ENCODE measurements around the gene ANTKMT.

Gene ANTKMT

DNA sequence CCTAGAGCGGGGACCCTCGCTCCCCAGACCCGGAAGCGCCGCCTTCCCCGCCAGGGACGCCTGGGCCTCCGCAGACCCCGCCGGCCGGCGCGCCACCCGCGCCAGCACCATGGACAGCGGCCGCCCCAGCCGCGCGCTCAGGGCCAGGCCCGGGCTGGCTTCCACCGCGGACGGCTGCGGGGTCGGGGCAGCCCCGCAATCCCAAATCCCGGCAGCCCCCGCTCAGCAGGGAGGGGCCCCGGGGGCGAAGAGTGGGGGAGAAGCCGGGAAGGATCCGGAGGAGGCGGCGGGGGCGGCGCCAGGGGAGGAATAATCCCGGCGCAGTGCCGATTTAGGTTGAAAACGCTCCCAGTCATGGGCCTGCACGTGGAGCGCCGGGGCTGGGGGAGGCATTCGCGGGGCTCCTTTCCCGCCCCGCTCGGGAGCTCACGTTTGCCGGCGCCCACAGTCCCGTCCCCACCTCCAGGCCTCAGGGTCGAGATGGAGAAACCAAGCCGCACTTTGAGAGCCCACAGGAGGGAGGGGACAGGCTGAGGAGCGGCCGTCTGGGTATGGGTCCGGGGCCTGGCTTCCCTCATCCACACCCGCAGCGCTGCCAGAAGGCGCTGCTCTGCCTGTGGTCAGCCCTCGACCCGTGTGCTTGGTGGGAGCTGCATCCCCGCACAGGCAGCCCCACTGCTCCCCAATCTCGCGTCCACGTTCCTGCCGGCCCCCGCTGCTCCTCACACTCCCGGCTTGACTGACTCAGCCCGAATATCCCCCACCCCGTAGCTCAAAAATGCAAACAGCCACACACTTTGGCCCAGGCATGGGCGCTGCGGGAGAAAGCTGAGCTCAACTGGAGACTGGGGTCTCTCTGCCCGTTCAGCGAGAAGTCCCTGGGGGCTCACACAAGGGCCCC lies 20.0 kb upstream of the ANTKMT start:
- Histone ChIP-seq H3K36me3 (ENCODE audit: control insufficient read depth in 1 of 2, insufficient read depth in 2 of 2, low read length in 2 of 2) (no peaks in the 10 kb centered on the region), H3K4me1 (ENCODE audit: control insufficient read depth in 1 of 2, insufficient read depth in 2 of 2, low read length in 2 of 2) (peaks cover 4 to 5% of the 10 kb centered on the region in 2 donors), H3K27me3 (ENCODE audit: control insufficient read depth in 1 of 2, insufficient read depth in 2 of 2, low read length in 2 of 2) (peaks cover 51 to 58% of the 10 kb centered on the region in 2 donors), H3K27ac (ENCODE audit: low read depth, low read length) (no peak overlapping the region), H3K9me3 (ENCODE audit: control insufficient read depth in 1 of 2, low read length in 2 of 2) (no peaks in the 10 kb centered on the region), H3K9ac (ENCODE audit: low read depth in 1 of 2, low read length in 2 of 2) (no peak overlapping the region), H3K4me3 (ENCODE audit: low read depth in 1 of 2, low read length in 2 of 2) (no peak overlapping the region)

DNA sequence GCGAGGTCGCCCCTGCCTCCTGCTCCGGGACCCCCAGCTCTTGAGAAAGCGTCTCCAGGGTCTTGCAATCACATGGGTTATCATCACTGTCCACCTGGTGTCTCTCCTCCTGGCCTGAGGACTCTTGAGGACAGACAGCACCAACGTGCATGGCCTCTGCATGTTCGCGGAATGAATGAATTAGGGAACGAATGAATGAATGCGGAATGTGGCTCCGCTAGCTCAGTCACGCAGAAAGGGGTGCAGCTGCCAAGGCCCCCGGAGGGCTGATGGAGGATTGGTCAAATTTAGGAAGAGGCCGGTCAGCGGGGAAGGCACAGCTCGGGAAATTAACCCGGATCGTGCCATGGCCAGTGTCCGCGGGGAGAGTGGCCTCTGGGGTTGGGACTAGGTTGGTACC lies 18.6 kb upstream of the ANTKMT start:
- no peak overlapping the region for H3K4me3 ChIP-seq (ENCODE audit: low read depth in 1 of 2, low read length in 2 of 2)
- peaks cover 64 to 71% of the 10 kb centered on the region in 2 donors for H3K27me3 ChIP-seq (ENCODE audit: control insufficient read depth in 1 of 2, insufficient read depth in 2 of 2, low read length in 2 of 2)
- no peak overlapping the region for H3K27ac ChIP-seq (ENCODE audit: low read depth, low read length)
- H3K9me3 ChIP-seq (ENCODE audit: control insufficient read depth in 1 of 2, low read length in 2 of 2): no peaks in the 10 kb centered on the region
- no peaks in the 10 kb centered on the region for H3K36me3 ChIP-seq (ENCODE audit: control insufficient read depth in 1 of 2, insufficient read depth in 2 of 2, low read length in 2 of 2)
- H3K9ac ChIP-seq (ENCODE audit: low read depth in 1 of 2, low read length in 2 of 2): no peak overlapping the region
- H3K4me1 ChIP-seq (ENCODE audit: control insufficient read depth in 1 of 2, insufficient read depth in 2 of 2, low read length in 2 of 2): no peaks in the 10 kb centered on the region

DNA sequence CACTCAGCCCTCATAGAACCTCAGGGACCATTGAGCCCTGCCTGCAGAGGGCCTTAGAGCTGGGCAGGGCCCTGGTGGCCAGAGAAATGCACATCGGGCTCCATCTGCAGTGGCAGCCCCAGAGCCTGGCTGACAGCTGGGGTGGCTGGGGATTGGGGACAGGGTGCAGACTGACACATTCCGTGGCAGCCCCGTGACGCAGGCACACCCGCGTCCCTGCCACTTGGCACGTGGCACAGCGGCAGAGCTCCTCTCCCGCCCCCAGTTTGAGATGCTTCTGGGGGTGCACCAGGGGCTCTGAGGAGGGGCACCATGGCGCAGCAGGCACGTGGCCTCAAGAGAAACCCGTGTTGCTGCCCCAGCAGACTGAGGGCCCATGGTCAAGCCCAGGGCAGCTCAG lies 17.5 kb upstream of the ANTKMT start:
- Histone ChIP-seq H3K27ac (ENCODE audit: low read depth, low read length) (no peak overlapping the region), H3K9me3 (ENCODE audit: control insufficient read depth in 1 of 2, low read length in 2 of 2) (no peaks in the 10 kb centered on the region)

DNA sequence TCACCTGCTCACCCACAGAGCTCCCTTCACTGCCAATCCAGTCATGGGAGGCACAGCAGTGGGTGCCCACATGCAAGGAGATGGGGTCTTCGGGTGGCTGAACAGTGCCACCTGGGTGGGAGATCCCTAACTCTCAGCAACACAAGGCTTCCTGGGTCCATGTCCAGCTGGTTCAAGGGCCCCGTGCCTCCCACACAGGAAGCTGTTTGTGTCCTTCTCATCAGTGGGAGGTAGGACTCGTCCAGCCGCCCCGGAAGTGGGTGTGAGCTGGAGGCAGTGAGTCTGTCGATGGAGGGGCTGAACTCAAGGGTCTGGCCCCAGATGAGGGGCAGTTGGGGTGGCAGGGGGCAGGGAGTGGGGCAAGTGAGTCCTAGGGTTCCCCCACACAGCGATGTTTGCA lies 16.9 kb upstream of the ANTKMT start:
- H3K27ac ChIP-seq (ENCODE audit: low read depth, low read length): no peak overlapping the region
- H3K9ac ChIP-seq (ENCODE audit: low read depth in 1 of 2, low read length in 2 of 2): no peak overlapping the region
- no peaks in the 10 kb centered on the region for H3K36me3 ChIP-seq (ENCODE audit: control insufficient read depth in 1 of 2, insufficient read depth in 2 of 2, low read length in 2 of 2)
- H3K4me1 ChIP-seq (ENCODE audit: control insufficient read depth in 1 of 2, insufficient read depth in 2 of 2, low read length in 2 of 2): no peaks in the 10 kb centered on the region
- H3K4me3 ChIP-seq (ENCODE audit: low read depth in 1 of 2, low read length in 2 of 2): no peak overlapping the region
- no peaks in the 10 kb centered on the region for H3K9me3 ChIP-seq (ENCODE audit: control insufficient read depth in 1 of 2, low read length in 2 of 2)
- peaks cover 78 to 85% of the 10 kb centered on the region in 2 donors for H3K27me3 ChIP-seq (ENCODE audit: control insufficient read depth in 1 of 2, insufficient read depth in 2 of 2, low read length in 2 of 2)

More for the DNA sequence above, 17.5 kb upstream of the ANTKMT start:
- Histone ChIP-seq H3K4me1 (ENCODE audit: control insufficient read depth in 1 of 2, insufficient read depth in 2 of 2, low read length in 2 of 2) (no peaks in the 10 kb centered on the region), H3K4me3 (ENCODE audit: low read depth in 1 of 2, low read length in 2 of 2) (no peak overlapping the region), H3K27me3 (ENCODE audit: control insufficient read depth in 1 of 2, insufficient read depth in 2 of 2, low read length in 2 of 2) (peaks cover 73 to 81% of the 10 kb centered on the region in 2 donors), H3K36me3 (ENCODE audit: control insufficient read depth in 1 of 2, insufficient read depth in 2 of 2, low read length in 2 of 2) (no peaks in the 10 kb centered on the region), H3K9ac (ENCODE audit: low read depth in 1 of 2, low read length in 2 of 2) (no peak overlapping the region)

DNA sequence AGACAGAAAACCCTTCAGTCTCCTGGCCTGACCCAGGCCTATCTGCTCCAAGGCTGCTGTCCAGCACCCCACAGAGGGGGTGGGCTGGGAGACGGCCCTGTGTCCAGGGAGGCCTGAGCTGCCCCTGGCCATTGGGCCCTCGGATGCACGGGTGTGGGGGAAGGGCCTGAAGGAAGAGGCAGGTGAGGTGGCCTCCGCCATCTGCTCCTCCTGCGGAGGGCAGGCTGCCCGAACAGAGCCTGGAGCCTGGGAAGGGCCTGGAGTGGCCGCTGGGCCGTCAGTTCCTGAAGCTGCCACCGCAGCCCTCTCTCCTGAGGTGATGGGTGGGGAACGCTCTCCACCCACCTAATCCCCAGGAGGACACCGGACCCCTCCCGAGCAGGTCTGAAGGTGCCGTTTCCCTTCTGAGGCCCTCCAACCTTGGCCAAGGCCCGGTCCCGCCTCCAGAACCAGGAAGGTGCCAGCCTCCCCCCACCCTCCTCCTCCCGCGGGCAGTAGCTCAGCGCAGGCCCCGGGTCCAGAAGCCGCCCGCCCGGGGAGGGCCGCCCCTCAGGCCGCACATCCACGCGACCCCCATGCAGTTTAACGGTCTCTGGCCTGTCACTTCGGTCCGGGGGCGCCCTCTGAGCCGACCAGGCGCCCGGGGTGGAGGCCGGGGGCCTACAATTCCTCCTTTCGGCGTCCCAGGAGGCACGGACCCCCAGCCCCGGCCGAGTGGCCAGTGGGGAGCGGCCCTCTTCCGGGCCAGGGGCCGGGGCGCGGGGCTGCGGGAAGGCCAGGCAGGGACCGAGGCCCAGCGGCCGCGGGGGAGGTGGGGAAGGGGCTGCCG lies 16.2 kb upstream of the ANTKMT start:
- Histone ChIP-seq H3K9me3 (ENCODE audit: control insufficient read depth in 1 of 2, low read length in 2 of 2) (no peaks in the 10 kb centered on the region), H3K27ac (ENCODE audit: low read depth, low read length) (no peak overlapping the region), H3K9ac (ENCODE audit: low read depth in 1 of 2, low read length in 2 of 2) (no peak overlapping the region), H3K4me1 (ENCODE audit: control insufficient read depth in 1 of 2, insufficient read depth in 2 of 2, low read length in 2 of 2) (no peaks in the 10 kb centered on the region), H3K36me3 (ENCODE audit: control insufficient read depth in 1 of 2, insufficient read depth in 2 of 2, low read length in 2 of 2) (no peaks in the 10 kb centered on the region), H3K27me3 (ENCODE audit: control insufficient read depth in 1 of 2, insufficient read depth in 2 of 2, low read length in 2 of 2) (peaks cover 79 to 87% of the 10 kb centered on the region in 2 donors), H3K4me3 (ENCODE audit: low read depth in 1 of 2, low read length in 2 of 2) (no peak overlapping the region)

DNA sequence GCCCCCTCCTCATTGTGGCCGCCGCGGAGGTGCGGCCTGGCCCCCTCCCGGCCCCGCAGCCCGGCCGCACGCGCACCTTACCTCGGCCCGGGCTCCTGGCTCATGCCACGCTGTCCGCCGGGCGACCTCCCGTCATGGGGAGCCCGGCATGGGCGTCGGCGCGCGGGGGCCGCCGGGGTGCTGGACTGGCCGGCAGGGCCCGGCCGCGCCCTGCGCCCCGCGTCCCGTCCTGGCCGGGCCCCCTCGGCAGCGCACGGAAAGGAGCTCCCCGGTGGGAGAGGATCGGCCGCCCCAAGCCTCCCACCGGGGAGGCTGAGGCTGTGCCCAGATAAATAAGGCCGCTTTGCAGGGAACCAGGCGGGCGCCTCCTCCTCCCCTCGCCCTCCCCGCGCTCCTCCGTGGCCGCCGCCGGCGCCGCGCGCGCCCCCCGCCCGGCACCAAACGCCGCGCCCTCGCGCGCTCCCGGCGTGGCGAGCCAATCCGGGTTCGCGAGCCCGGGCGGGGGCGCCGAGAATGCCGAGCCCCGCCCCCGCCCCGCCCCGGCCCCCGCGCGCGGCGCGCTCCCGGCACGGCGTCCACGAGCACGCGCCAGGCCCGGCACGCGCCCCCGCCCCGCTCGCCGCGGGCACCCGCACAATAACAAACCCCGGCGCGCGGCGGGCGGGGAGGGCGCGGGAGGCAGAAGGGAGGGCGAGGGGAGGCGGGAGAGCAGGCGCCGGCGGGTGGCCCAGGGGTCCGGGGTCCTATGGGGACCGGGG lies 15.3 kb upstream of the ANTKMT start, which contains the start of gene FBXL16:
FBXL16 (minus strand) TSS at position 371 of the 758 bp plus-strand sequence. CDS start 8,396 bp downstream, outside the sequence.
- no peak within 1 kb of the TSS for H3K4me3 ChIP-seq (ENCODE audit: low read depth in 1 of 2, low read length in 2 of 2)
- H3K27ac ChIP-seq (ENCODE audit: low read depth, low read length): no peak within 1 kb of the TSS
- H3K9ac ChIP-seq (ENCODE audit: low read depth in 1 of 2, low read length in 2 of 2): no peak within 1 kb of the TSS
- no peaks in the 10 kb centered on the region for H3K9me3 ChIP-seq (ENCODE audit: control insufficient read depth in 1 of 2, low read length in 2 of 2)
- peaks cover 80 to 88% of the 10 kb centered on the region in 2 donors for H3K27me3 ChIP-seq (ENCODE audit: control insufficient read depth in 1 of 2, insufficient read depth in 2 of 2, low read length in 2 of 2)
- H3K4me1 ChIP-seq (ENCODE audit: control insufficient read depth in 1 of 2, insufficient read depth in 2 of 2, low read length in 2 of 2): no peaks in the 10 kb centered on the region
- no peaks in the 10 kb centered on the region for H3K36me3 ChIP-seq (ENCODE audit: control insufficient read depth in 1 of 2, insufficient read depth in 2 of 2, low read length in 2 of 2)

DNA sequence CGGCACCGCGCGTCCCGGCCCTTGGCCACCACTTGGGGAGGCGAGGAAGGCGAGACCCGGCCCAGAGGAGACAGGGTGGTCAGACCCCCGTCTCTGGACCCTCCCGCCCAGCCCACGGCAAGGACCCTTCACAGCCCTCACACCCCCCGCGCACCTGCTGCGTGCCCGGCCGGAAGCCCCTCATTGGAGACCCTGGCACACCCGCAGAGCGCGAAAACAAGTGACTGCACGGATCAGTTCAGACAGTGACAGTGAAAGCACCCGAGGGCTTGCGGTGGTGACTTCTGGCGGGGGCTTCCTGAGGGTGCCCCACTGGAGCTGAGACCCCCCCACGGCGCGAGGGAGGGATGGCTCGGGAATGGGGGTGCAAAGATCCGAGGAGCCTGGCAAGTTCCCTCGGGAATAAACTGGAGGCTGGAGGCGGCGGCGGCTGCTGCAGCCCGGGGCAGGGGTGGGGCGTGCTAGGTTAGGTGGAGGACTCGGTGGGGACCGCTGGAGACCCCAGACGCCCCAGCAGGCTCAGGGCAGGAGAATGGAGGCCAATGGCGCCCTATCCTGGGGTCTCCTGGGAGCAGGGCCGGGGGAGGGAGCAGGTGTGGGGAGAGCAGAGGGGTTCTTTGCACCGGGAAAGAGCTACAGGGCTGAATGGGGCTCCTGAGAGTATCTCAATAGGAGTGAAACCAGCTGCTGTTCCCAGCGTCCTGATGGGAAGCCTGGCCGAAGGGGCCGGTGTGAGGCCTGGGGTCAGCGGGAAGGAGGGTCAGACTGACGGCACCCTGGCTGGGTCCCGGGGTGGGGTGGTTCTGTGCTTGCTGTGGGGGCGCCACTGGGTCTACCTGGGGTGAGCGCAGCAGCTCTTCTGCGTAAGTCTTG lies 14.5 kb upstream of the ANTKMT start:
- peaks cover 84 to 87% of the 10 kb centered on the region in 2 donors for H3K27me3 ChIP-seq (ENCODE audit: control insufficient read depth in 1 of 2, insufficient read depth in 2 of 2, low read length in 2 of 2)

DNA sequence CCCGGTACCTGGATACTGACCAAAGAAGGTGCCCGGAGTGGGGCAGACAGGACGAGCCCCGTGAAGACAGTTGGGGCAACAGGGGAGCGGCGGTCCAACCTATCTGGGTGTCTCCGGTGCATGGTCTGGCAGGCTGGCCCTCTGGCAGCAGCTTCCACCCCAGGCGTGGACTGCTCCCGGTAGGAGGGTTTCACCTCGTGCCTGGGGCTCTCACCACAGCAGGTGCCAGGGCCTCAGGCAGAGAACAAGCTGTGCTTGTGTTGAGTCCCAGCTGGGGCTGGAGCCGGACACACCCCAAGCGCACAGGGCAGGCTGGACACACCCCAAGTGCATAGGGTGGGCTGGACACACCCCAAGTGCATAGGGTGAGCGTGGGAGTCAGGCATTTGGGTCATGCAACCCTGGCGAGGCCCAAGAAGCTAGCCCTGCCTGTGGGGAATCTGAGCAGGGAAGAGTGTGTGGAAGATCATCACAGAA lies 13.8 kb upstream of the ANTKMT start:
- Histone ChIP-seq H3K27ac (ENCODE audit: low read depth, low read length) (no peak overlapping the region), H3K4me3 (ENCODE audit: low read depth in 1 of 2, low read length in 2 of 2) (no peak overlapping the region), H3K9me3 (ENCODE audit: control insufficient read depth in 1 of 2, low read length in 2 of 2) (no peaks in the 10 kb centered on the region), H3K27me3 (ENCODE audit: control insufficient read depth in 1 of 2, insufficient read depth in 2 of 2, low read length in 2 of 2) (peaks cover 81% of the 10 kb centered on the region in 2 donors), H3K9ac (ENCODE audit: low read depth in 1 of 2, low read length in 2 of 2) (no peak overlapping the region), H3K4me1 (ENCODE audit: control insufficient read depth in 1 of 2, insufficient read depth in 2 of 2, low read length in 2 of 2) (no peaks in the 10 kb centered on the region), H3K36me3 (ENCODE audit: control insufficient read depth in 1 of 2, insufficient read depth in 2 of 2, low read length in 2 of 2) (no peaks in the 10 kb centered on the region)

More for the DNA sequence above, 14.5 kb upstream of the ANTKMT start:
- Histone ChIP-seq H3K9ac (ENCODE audit: low read depth in 1 of 2, low read length in 2 of 2) (no peak overlapping the region), H3K4me1 (ENCODE audit: control insufficient read depth in 1 of 2, insufficient read depth in 2 of 2, low read length in 2 of 2) (no peaks in the 10 kb centered on the region), H3K27ac (ENCODE audit: low read depth, low read length) (no peak overlapping the region), H3K9me3 (ENCODE audit: control insufficient read depth in 1 of 2, low read length in 2 of 2) (no peaks in the 10 kb centered on the region), H3K4me3 (ENCODE audit: low read depth in 1 of 2, low read length in 2 of 2) (no peak overlapping the region), H3K36me3 (ENCODE audit: control insufficient read depth in 1 of 2, insufficient read depth in 2 of 2, low read length in 2 of 2) (no peaks in the 10 kb centered on the region)

DNA sequence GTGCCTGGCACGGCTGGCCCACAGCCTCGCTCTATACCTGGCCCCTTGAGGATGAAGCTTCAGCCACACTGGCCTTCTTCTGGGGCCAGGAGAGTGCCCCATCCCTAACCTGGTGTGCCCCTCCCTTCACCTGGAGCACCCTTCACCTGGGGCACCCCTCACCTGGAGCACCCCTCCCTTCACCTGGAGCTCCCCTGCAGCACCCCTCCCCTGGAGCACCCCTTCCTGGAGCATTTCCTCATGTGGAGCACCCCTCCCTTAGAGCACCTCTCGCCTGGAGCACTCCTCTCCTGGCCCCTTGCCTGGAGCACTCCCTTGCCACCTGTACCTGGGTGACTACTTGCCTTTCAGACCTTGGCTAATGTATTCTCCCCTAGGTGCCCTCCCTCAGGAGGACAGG lies 12.9 kb upstream of the ANTKMT start:
- Histone ChIP-seq H3K4me3 (ENCODE audit: low read depth in 1 of 2, low read length in 2 of 2) (no peak overlapping the region), H3K27ac (ENCODE audit: low read depth, low read length) (no peak overlapping the region), H3K9me3 (ENCODE audit: control insufficient read depth in 1 of 2, low read length in 2 of 2) (no peaks in the 10 kb centered on the region), H3K27me3 (ENCODE audit: control insufficient read depth in 1 of 2, insufficient read depth in 2 of 2, low read length in 2 of 2) (peaks cover 71 to 72% of the 10 kb centered on the region in 2 donors), H3K36me3 (ENCODE audit: control insufficient read depth in 1 of 2, insufficient read depth in 2 of 2, low read length in 2 of 2) (no peaks in the 10 kb centered on the region), H3K4me1 (ENCODE audit: control insufficient read depth in 1 of 2, insufficient read depth in 2 of 2, low read length in 2 of 2) (no peaks in the 10 kb centered on the region), H3K9ac (ENCODE audit: low read depth in 1 of 2, low read length in 2 of 2) (no peak overlapping the region)
